ENCODE results near the gene DPYD. TPM values are rescaled to one million over a fixed set of nuclear protein-coding genes. Genes with fewer than 3 reads are reported as not detected.

The DPYD gene
- total and polyA plus RNA-seq, 9 of the 15 experiments (the other 6 are each of a cell fraction or from before 2014, with no cell fraction given), result 0.03 to 0.25 (median 0.08) TPM; not detected in 2

DNA sequence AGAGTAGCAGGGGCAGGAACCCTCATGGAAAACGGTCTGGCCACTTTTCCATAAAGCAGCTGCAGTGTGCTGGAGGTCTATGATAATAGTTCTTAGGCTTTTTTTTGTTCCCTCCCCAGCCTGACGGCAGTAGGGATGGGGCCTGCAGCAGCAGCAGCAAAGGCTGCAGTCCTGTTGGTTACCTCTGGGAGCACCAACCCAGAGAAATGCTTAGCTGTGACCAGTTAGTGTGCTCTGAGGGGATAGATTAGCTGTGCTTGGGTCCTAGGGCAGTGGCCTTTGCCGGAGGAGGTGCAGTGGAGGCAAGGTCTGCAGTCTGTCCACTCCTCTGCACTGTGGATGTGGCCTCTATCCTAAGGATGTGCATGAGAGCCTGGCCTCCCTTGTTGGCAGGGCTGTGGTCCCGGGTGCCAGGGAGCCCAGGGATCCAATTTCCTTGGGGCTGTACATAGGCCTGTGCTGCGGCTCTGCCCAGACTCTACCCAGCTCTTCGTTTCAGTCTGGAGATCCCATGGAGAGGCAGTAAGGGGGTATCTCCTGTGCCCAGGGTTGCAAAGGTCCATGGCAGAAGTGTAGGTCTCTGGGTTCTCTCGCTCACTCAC lies 876.6 kb downstream of the DPYD start:
- Histone ChIP-seq H3K79me2 (ENCODE audit: control insufficient read depth, insufficient read depth, low read length) (no peaks in the 10 kb centered on the region), H3K4me1 (replicated peaks in 1 of 2; ENCODE audit: control insufficient read depth in 2 of 2, insufficient read depth in 2 of 2, low read length in 2 of 2) (no peaks in the 10 kb centered on the region), H3K9me3 (replicated peaks; ENCODE audit: control insufficient read depth, insufficient read depth, low read depth, low read length) (no peaks in the 10 kb centered on the region), H2AFZ (ENCODE audit: low read depth, low read length) (no peak overlapping the region), H3K27me3 (ENCODE audit: control insufficient read depth in 2 of 2, insufficient read depth in 2 of 2, low read length in 2 of 2) (no peaks in the 10 kb centered on the region), H4K20me1 (replicated peaks; ENCODE audit: control insufficient read depth, insufficient read depth, low read length) (no peaks in the 10 kb centered on the region), H3K9me1 (ENCODE audit: control insufficient read depth, insufficient read depth, low read length) (no peaks in the 10 kb centered on the region), H3K36me3 (ENCODE audit: control insufficient read depth, insufficient read depth, low read length) (no peaks in the 10 kb centered on the region), H3K4me2 (ENCODE audit: insufficient read depth, low read length) (no peak overlapping the region), H3K4me3 (no peak overlapping the region), H3K27ac (ENCODE audit: extremely low read depth, low read depth, low read length) (no peak overlapping the region), H3K9ac (ENCODE audit: insufficient read depth in 1 of 2, low read depth in 2 of 2, low read length in 2 of 2) (no peak overlapping the region)
- POLR2A ChIA-PET, result no interaction called here
- WGBS (ENCODE audit: insufficient coverage, low coverage, missing lambda C conversion rate), result 2% methylated on average over 7 of the region's 7 CpGs
- FAIRE-seq (no peak), DNase-seq (ENCODE audit: extremely low read depth in 1 of 4, low spot score in 3 of 4) (no peak), ATAC-seq (no peak)
- in situ Hi-C loops (cut with MboI) (no loop called here), intact Hi-C loops (cut with micrococcal nuclease) (no loop called here)
- BruUV-seq (replicated peaks), result no TSS peak
- CTCF ChIA-PET (ENCODE audit: low intra/inter-chr PET ratio), result no interaction called here
- no peak for TF ChIP-seq SIRT6 (IDR thresholded peaks at IDR 0.05; ENCODE audit: low read depth, low read length)
- TF ChIP-seq, protein P1, sequence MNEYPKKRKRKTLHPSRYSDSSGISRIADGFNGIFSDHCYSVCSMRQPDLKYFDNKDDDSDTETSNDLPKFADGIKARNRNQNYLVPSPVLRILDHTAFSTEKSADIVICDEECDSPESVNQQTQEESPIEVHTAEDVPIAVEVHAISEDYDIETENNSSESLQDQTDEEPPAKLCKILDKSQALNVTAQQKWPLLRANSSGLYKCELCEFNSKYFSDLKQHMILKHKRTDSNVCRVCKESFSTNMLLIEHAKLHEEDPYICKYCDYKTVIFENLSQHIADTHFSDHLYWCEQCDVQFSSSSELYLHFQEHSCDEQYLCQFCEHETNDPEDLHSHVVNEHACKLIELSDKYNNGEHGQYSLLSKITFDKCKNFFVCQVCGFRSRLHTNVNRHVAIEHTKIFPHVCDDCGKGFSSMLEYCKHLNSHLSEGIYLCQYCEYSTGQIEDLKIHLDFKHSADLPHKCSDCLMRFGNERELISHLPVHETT (CRISPR knock-in tag; conservative IDR thresholded peaks at IDR 0.05 in 1 of 2, IDR thresholded peaks at IDR 0.05 in 1 of 2), result no peak
- no peak for TF ChIP-seq ZZZ3 (IDR thresholded peaks at IDR 0.05)
- TF ChIP-seq, protein P2, sequence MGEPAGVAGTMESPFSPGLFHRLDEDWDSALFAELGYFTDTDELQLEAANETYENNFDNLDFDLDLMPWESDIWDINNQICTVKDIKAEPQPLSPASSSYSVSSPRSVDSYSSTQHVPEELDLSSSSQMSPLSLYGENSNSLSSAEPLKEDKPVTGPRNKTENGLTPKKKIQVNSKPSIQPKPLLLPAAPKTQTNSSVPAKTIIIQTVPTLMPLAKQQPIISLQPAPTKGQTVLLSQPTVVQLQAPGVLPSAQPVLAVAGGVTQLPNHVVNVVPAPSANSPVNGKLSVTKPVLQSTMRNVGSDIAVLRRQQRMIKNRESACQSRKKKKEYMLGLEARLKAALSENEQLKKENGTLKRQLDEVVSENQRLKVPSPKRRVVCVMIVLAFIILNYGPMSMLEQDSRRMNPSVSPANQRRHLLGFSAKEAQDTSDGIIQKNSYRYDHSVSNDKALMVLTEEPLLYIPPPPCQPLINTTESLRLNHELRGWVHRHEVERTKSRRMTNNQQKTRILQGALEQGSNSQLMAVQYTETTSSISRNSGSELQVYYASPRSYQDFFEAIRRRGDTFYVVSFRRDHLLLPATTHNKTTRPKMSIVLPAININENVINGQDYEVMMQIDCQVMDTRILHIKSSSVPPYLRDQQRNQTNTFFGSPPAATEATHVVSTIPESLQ (CRISPR knock-in tag; IDR thresholded peaks at IDR 0.05), result no peak
- no peak for TF ChIP-seq HDGF (IDR thresholded peaks at IDR 0.05)
- no peak for TF ChIP-seq TEAD1 (CRISPR knock-in tag; IDR thresholded peaks at IDR 0.05)
- TF ChIP-seq ZFX (CRISPR knock-in tag; IDR thresholded peaks at IDR 0.05), result no peak
- TF ChIP-seq, protein P3, sequence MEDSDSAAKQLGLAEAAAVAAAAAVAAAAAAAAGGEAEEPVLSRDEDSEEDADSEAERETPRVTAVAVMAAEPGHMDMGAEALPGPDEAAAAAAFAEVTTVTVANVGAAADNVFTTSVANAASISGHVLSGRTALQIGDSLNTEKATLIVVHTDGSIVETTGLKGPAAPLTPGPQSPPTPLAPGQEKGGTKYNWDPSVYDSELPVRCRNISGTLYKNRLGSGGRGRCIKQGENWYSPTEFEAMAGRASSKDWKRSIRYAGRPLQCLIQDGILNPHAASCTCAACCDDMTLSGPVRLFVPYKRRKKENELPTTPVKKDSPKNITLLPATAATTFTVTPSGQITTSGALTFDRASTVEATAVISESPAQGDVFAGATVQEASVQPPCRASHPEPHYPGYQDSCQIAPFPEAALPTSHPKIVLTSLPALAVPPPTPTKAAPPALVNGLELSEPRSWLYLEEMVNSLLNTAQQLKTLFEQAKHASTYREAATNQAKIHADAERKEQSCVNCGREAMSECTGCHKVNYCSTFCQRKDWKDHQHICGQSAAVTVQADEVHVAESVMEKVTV (CRISPR knock-in tag; IDR thresholded peaks at IDR 0.05), result no peak
- TF ChIP-seq, protein P4, sequence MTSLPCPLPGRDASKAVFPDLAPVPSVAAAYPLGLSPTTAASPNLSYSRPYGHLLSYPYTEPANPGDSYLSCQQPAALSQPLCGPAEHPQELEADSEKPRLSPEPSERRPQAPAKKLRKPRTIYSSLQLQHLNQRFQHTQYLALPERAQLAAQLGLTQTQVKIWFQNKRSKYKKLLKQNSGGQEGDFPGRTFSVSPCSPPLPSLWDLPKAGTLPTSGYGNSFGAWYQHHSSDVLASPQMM (CRISPR knock-in tag; IDR thresholded peaks at IDR 0.05), result no peak
- no peak for TF ChIP-seq MYBL2 (IDR thresholded peaks at IDR 0.05; ENCODE audit: low read depth)
- TF ChIP-seq MYBL2 (CRISPR knock-in tag; IDR thresholded peaks at IDR 0.05; ENCODE audit: borderline replicate concordance), result no peak
